SK-N-MC (cell line): ENCODE measurements around the gene CYP17A1.

Experiments
- EZH2 ChIP-seq: fragments of 200-600 bp; sonication (generic); IDR thresholded peaks from one replicate; pipeline ENCODE4 v1.6.1; 2017; ENCODE audit warnings: antibody characterized with exemption
- FOXP2 ChIP-seq: optimal IDR thresholded peaks from 2 replicates; pipeline ENCODE3; 2011; ENCODE audit warnings: mild to moderate bottlenecking, moderate library complexity; ENCODE audit not compliant: insufficient read depth; ENCODE audit errors: extremely low read length, control extremely low read depth
- POLR2AphosphoS5 ChIP-seq: IDR thresholded peaks from 2 replicates; pipeline ENCODE4 v1.6.1; 2012; ENCODE audit warnings: mild to moderate bottlenecking, low read depth, low read length, borderline replicate concordance

GRCh38 chr10:102795453-102796406 lies 41.5 kb downstream of the CYP17A1 start:
- TF ChIP-seq EZH2 (no peak), POLR2AphosphoS5 (no peak), FOXP2 (no peak)
